Right lobe of liver (tissue), 4 donors: Measurements from ENCODE around the gene AP4S1.

Experiments used
- POLR2A ChIP-seq: fragments of 450-650 bp; IDR thresholded peaks from one replicate; pipeline ENCODE4 v1.6.1; 2017; ENCODE audit warnings: antibody characterized with exemption, mild to moderate bottlenecking
- TF ChIP-seq, protein P1 (sequence below), 4 donors: fragments of 200-600 bp in 3 of 4; fragments of 450-650 bp in 1 of 4; IDR thresholded peaks; one replicate each; pipeline versions ENCODE4 v1.5.1 to v1.8.0; 2016 to 2022; ENCODE audit warnings: antibody characterized with exemption in 4 of 4, mild to moderate bottlenecking in 2 of 4
- donor health status: DM: no; HTN: no; CAD: no.
- donor health status: DM: no; HTN: no; CAD: no.
- donor health status: DM: no; HTN: yes; CAD: no.

GRCh38 chr14:31096255-31096654 lies 70.8 kb downstream of the AP4S1 start:
- TF ChIP-seq, protein P1, sequence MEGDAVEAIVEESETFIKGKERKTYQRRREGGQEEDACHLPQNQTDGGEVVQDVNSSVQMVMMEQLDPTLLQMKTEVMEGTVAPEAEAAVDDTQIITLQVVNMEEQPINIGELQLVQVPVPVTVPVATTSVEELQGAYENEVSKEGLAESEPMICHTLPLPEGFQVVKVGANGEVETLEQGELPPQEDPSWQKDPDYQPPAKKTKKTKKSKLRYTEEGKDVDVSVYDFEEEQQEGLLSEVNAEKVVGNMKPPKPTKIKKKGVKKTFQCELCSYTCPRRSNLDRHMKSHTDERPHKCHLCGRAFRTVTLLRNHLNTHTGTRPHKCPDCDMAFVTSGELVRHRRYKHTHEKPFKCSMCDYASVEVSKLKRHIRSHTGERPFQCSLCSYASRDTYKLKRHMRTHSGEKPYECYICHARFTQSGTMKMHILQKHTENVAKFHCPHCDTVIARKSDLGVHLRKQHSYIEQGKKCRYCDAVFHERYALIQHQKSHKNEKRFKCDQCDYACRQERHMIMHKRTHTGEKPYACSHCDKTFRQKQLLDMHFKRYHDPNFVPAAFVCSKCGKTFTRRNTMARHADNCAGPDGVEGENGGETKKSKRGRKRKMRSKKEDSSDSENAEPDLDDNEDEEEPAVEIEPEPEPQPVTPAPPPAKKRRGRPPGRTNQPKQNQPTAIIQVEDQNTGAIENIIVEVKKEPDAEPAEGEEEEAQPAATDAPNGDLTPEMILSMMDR (IDR thresholded peaks at IDR 0.05) = no peak
- TF ChIP-seq POLR2A = no peak
